NB4 (cell line): ENCODE measurements around the gene MXI1.

ENCODE experiments used
- TF ChIP-seq, protein P1 (sequence below): IDR thresholded peaks from one replicate; pipeline ENCODE4 v1.5.1; 2012; ENCODE audit warnings: low read depth, low read length
- TF ChIP-seq, protein P2 (sequence below): IDR thresholded peaks from 2 replicates; pipeline ENCODE4 v1.6.1; 2011; ENCODE audit warnings: low read depth, low read length

DNA sequence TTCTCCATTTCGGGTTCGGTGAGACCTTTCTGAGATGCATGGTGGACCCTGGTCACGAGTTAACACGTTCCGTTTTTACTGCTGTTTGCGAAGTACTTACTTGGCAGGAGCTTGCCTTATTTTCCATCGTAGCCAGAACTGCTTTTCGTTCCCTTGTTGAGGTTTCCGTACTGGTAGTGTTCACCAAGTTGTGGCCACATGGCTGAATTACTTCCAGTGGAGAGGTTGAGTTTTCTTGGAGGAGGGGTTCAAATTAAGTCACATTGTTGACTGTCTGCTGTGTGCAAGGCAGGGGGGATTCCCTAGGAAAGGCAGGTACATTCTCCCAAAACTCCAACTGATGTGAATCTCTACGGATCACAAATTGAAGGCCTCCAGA lies 4.0 kb downstream of the MXI1 start:
- TF ChIP-seq, protein P1, sequence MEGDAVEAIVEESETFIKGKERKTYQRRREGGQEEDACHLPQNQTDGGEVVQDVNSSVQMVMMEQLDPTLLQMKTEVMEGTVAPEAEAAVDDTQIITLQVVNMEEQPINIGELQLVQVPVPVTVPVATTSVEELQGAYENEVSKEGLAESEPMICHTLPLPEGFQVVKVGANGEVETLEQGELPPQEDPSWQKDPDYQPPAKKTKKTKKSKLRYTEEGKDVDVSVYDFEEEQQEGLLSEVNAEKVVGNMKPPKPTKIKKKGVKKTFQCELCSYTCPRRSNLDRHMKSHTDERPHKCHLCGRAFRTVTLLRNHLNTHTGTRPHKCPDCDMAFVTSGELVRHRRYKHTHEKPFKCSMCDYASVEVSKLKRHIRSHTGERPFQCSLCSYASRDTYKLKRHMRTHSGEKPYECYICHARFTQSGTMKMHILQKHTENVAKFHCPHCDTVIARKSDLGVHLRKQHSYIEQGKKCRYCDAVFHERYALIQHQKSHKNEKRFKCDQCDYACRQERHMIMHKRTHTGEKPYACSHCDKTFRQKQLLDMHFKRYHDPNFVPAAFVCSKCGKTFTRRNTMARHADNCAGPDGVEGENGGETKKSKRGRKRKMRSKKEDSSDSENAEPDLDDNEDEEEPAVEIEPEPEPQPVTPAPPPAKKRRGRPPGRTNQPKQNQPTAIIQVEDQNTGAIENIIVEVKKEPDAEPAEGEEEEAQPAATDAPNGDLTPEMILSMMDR, result no peak
- TF ChIP-seq, protein P2, sequence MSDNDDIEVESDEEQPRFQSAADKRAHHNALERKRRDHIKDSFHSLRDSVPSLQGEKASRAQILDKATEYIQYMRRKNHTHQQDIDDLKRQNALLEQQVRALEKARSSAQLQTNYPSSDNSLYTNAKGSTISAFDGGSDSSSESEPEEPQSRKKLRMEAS, result no peak
